ENCODE measurements around the gene SLA2.

The SLA2 gene

GRCh38 chr20:36607586-36608387 lies 38.2 kb downstream of the SLA2 start:
- no peak for DNase-seq (ENCODE audit: low read depth)

GRCh38 chr20:36606158-36607066 lies 39.6 kb downstream of the SLA2 start:
- DNase-seq (ENCODE audit: low read depth): peak; percentile 50

GRCh38 chr20:36605399-36606157 lies 40.4 kb downstream of the SLA2 start, which contains the start of gene RAB5IF:
Gene RAB5IF (plus strand): TSS chr20:36605779. CDS start chr20:36605952, 173 bp downstream.
- DNase-seq (ENCODE audit: low read depth): peak; percentile 97

- no peak for DNase-seq (ENCODE audit: low read depth)
Measured at GRCh38 chr20:36604952-36605398, 41.0 kb downstream of the SLA2 start.

- DNase-seq (ENCODE audit: low read depth): no peak
Measured at GRCh38 chr20:36601540-36601939, 44.5 kb downstream of the SLA2 start.

- no peak for DNase-seq (ENCODE audit: low read depth)
Measured at GRCh38 chr20:36599912-36600345, 46.1 kb downstream of the SLA2 start.

- no peak for DNase-seq (ENCODE audit: low read depth)
Measured at GRCh38 chr20:36593347-36593929, 52.6 kb downstream of the SLA2 start.

GRCh38 chr20:36591854-36592641 lies 53.9 kb downstream of the SLA2 start:
- no peak for DNase-seq (ENCODE audit: low read depth)

- no peak for DNase-seq (ENCODE audit: low read depth)
Measured at GRCh38 chr20:36591281-36591680, 54.7 kb downstream of the SLA2 start.

- no peak for DNase-seq (ENCODE audit: low read depth)
Measured at GRCh38 chr20:36587388-36588070, 58.5 kb downstream of the SLA2 start.

GRCh38 chr20:36585410-36586125 lies 60.4 kb downstream of the SLA2 start:
- peak; percentile 49 for DNase-seq (ENCODE audit: low read depth)

- no peak for DNase-seq (ENCODE audit: low read depth)
Measured at GRCh38 chr20:36584018-36584481, 61.9 kb downstream of the SLA2 start.

GRCh38 chr20:36582821-36583220 lies 63.2 kb downstream of the SLA2 start:
- DNase-seq (ENCODE audit: low read depth): no peak

- no peak for DNase-seq (ENCODE audit: low read depth)
Measured at GRCh38 chr20:36582322-36582721, 63.7 kb downstream of the SLA2 start.

GRCh38 chr20:36579996-36580545 lies 65.9 kb downstream of the SLA2 start:
- DNase-seq (ENCODE audit: low read depth): peak; percentile 12

- DNase-seq (ENCODE audit: low read depth): no peak
Measured at GRCh38 chr20:36578356-36579041, 67.5 kb downstream of the SLA2 start.

GRCh38 chr20:36576081-36576445 lies 69.9 kb downstream of the SLA2 start:
- DNase-seq (ENCODE audit: low read depth): no peak

- DNase-seq (ENCODE audit: low read depth): peak; percentile 23
Measured at GRCh38 chr20:36574366-36575135, 71.4 kb downstream of the SLA2 start.

Measured in fibroblast of gingiva (primary cell).